GM23248 (cell line): ENCODE results near the gene LRRFIP1.

ENCODE experiments used
- EZH2 ChIP-seq: fragments of 200-600 bp; sonication (generic); IDR thresholded peaks from 2 replicates; pipeline ENCODE4 v1.6.1; 2018; ENCODE audit warnings: antibody characterized with exemption, mild to moderate bottlenecking; ENCODE audit not compliant: insufficient read depth, poor library complexity, severe bottlenecking
- EZH2phosphoT487 ChIP-seq: fragments of 200-600 bp; sonication (generic); IDR thresholded peaks from 2 replicates; pipeline ENCODE4 v1.6.1; 2018; ENCODE audit warnings: antibody characterized with exemption, moderate library complexity, mild to moderate bottlenecking, low read depth; ENCODE audit not compliant: insufficient read depth

DNA sequence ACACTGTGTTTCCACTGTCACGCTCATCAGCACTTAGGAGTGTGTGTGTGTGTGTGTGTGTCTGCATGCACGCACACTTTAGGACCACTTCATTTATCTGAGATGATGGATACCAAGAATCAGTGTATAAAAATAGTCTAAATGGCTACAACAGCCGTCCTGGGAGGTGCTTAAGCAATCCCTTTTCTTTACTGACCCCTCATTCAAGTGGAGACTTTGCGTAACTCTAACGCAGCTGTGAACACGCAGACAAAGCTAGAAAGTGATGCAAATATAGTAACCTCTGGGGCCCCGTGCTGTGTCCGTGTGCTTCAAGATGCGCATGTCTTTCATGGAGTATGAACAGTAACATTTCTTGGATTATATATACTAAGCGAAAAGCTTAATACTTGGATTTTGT is 130.8 kb downstream of the LRRFIP1 start:
- TF ChIP-seq EZH2 (no peak), EZH2phosphoT487 (no peak)
